GM21723 (cell line): Measurements from ENCODE around the gene TRPV3.
"Not testable (repeated sequence)": the region's sequence is repeated elsewhere in the genome, so short reads cannot be mapped to it uniquely, and the experiment has no call there.

Experiments used
- ATAC-seq: cut with Tn5 transposase; IDR thresholded peaks from one replicate; pipeline ENCODE4 v1.9.1; 2021; ENCODE audit warnings: mild to moderate bottlenecking, moderate library complexity; ENCODE audit not compliant: unreplicated experiment

The TRPV3 gene

GRCh38 chr17:3475812-3476610, 81.6 kb downstream of the TRPV3 start, which contains the start of gene ASPA:
Gene ASPA, plus strand, starts transcription at chr17:3475997. Its CDS starts 163 bp downstream, at chr17:3476160.
- ATAC-seq: no peak

DNA sequence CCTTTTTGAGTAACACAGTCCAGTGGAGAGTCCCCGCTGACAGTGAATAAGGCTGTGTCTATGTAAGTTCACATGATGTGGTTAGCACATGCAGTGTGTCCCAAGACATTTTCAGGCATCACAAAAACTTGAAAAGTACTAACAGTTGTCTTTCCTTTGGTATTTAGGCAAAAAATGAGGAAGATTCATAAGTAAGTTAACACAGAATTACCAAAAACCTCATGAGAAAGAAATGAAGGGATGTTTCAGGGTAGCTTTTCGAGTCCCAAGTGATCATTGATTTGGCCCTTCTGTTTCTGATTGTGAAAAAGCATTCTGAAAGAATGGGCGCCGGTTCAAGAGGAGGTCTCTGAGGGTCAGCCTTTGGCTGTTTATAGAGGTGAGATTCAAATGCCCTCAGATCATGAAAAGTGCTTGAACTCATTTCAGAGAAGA, 82.3 kb downstream of the TRPV3 start:
- ATAC-seq: no peak

DNA sequence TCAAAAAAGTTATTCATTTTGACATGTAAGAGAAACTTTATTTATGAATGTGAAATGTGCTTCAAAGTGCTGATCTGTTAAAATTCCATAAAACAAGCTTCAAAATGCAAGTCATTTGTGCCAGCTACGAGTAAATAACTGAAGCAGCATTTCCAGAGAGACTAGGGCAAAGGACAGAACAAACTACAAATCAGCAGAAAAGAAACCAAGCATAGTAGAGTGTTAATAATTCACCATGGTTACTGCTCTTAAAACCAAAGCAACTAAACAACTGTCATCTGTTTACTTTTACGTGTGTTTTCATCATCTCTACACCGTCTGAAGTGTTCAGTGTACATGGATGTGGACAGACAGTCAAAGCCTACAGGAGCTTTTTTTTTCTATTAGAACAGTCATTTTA, 83.4 kb downstream of the TRPV3 start:
- ATAC-seq: no peak

GRCh38 chr17:3472137-3472536, 85.5 kb downstream of the TRPV3 start:
- ATAC-seq: no peak

GRCh38 chr17:3471599-3471998, 86.0 kb downstream of the TRPV3 start, which contains the start of gene SPATA22:
Gene SPATA22, minus strand, starts transcription at chr17:3471819. Its CDS starts 2,494 bp downstream, at chr17:3469325.
- ATAC-seq: no peak

DNA sequence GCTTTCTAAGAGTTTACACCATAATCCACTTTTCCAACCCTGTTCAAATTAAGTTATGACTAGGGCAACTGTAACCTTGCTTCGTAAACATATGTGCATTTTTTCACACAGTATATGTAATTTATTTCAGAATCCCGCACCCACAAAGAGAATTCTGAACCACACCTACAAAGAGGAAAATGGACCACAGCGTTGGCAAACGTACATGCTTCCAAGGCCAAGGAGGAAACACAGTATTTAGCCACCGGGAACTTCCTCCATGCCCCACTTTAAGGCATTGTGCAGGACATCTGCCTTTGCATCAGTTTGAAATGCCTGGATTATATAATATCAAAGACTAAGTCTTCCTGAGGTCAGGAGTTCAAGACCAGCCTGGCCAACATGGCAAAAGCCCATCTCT, 88.1 kb downstream of the TRPV3 start:
- ATAC-seq: no peak

DNA sequence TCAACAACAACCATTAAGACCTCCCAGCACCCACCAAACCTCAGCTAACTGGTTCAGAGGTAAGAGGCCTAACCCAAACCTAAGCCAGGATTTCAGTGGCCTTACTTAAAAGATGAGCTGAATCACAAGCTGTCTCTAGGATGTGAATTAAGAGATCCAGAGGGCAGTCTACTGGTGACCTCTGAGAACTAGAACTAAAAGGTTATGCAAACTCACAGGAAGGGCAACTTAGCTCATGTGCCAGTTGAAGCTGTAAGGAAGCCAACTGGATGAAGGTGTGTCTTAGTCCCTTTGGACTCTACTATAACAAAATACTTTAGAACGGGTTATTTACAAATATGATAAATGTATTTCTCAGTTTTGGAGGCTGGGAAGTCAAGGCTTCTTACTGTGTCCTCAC, 91.3 kb downstream of the TRPV3 start:
- ATAC-seq: not testable (repeated sequence)
